GM12864 (cell line): ENCODE results near the gene ANKRD28.

Experiments
- DNase-seq: peaks from one replicate; pipeline ENCODE4 v3.0.0-alpha.2; 2011; ENCODE audit warnings: low read depth
- H3K4me3 ChIP-seq: 2 replicates; pipeline ENCODE4 v1.5.1; 2011; ENCODE audit warnings: mild to moderate bottlenecking, low read depth, low read length, control low read depth
- CTCF ChIP-seq: IDR thresholded peaks from 2 replicates; pipeline ENCODE4 v1.5.1; 2011; ENCODE audit warnings: low read depth, mild to moderate bottlenecking, moderate library complexity, low read length, control low read depth, inconsistent platforms; ENCODE audit errors: missing control alignments

Gene ANKRD28

GRCh38 chr3:15673536-15673935, 124.2 kb downstream of the ANKRD28 start:
- no peak overlapping the region for H3K4me3 ChIP-seq
- no peak for TF ChIP-seq CTCF
- no peak for DNase-seq

- no peak for TF ChIP-seq CTCF
- no peak for DNase-seq
- no peak overlapping the region for H3K4me3 ChIP-seq
Measured at GRCh38 chr3:15667484-15667883, 130.3 kb downstream of the ANKRD28 start.

- DNase-seq, result no peak
- no peak for TF ChIP-seq CTCF
- no peak overlapping the region for H3K4me3 ChIP-seq
Measured at GRCh38 chr3:15666277-15666676, 131.5 kb downstream of the ANKRD28 start.

- no peak for TF ChIP-seq CTCF
- no peak for DNase-seq
- no peak overlapping the region for H3K4me3 ChIP-seq
Measured at GRCh38 chr3:15665510-15666150, 132.1 kb downstream of the ANKRD28 start.

- DNase-seq, result no peak
- TF ChIP-seq CTCF, result no peak
- no peak overlapping the region for H3K4me3 ChIP-seq
Measured at GRCh38 chr3:15664144-15664543, 133.6 kb downstream of the ANKRD28 start.

GRCh38 chr3:15660055-15660935, 137.5 kb downstream of the ANKRD28 start:
- TF ChIP-seq CTCF, result no peak
- H3K4me3 ChIP-seq, result no peak overlapping the region
- no peak for DNase-seq
